K562 (cell line): ENCODE results near the gene ZNF629. TPM values are rescaled to one million over a fixed set of nuclear protein-coding genes. Genes with fewer than 3 reads are reported as not detected.

Experiments used
- ARID2 ChIP-seq: fragments of 450-650 bp; IDR thresholded peaks from 2 replicates; pipeline ENCODE4 v1.6.1; 2017; ENCODE audit warnings: antibody characterized with exemption, mild to moderate bottlenecking
- CEBPB ChIP-seq: fragments of 450-650 bp; IDR thresholded peaks from 2 replicates; pipeline ENCODE4 v1.6.1; 2016; ENCODE audit warnings: missing genetic modification characterization, missing compliant biosample characterization
- CHD2 ChIP-seq: IDR thresholded peaks from 2 replicates; pipeline ENCODE4 v1.6.1; 2011; ENCODE audit warnings: low read depth, low read length
- EGR1 ChIP-seq: fragments of 450-650 bp; conservative IDR thresholded peaks from 2 replicates; pipeline ENCODE4 v1.6.1; 2017; ENCODE audit warnings: mild to moderate bottlenecking
- ETV5 ChIP-seq: sonication (generic); formaldehyde crosslinking; IDR thresholded peaks from 2 replicates; pipeline ENCODE4 v1.4.0; 2020; ENCODE audit warnings: low read depth, mild to moderate bottlenecking, missing genetic modification reagents
- GABPB1 ChIP-seq: sonication (generic); formaldehyde crosslinking; IDR thresholded peaks from 2 replicates; pipeline ENCODE4 v1.8.0; 2022; ENCODE audit warnings: mild to moderate bottlenecking, missing genetic modification reagents
- JUN ChIP-seq, 2 experiments: sonication (generic) in 1 of 2; formaldehyde crosslinking in 1 of 2; IDR thresholded peaks; 2 replicates each; pipeline versions ENCODE4 v1.6.1 to v1.8.0; 2012 to 2022; ENCODE audit warnings: borderline replicate concordance in 2 of 2, mild to moderate bottlenecking in 2 of 2, improper control_type of control experiment in 1 of 2, low read depth in 1 of 2, low read length in 1 of 2, missing genetic modification reagents in 1 of 2
- KLF6 ChIP-seq: fragments of 250-450 bp; sonication (Bioruptor Pico); IDR thresholded peaks from 2 replicates; pipeline ENCODE4 v1.4.0; 2020; ENCODE audit warnings: mild to moderate bottlenecking, moderate library complexity, borderline replicate concordance
- MYC ChIP-seq, 2 experiments: fragments of 250-450 bp in 1 of 2; sonication (Bioruptor Pico) in 1 of 2; IDR thresholded peaks; 2 replicates each; pipeline versions ENCODE4 v1.5.1 to v1.6.1; 2012 to 2021; ENCODE audit warnings: low read depth in 2 of 2, borderline replicate concordance in 1 of 2, improper control_type of control experiment in 1 of 2, low read length in 1 of 2, mild to moderate bottlenecking in 1 of 2, moderate library complexity in 1 of 2
- NKRF ChIP-seq: fragments of 450-650 bp; IDR thresholded peaks from 2 replicates; pipeline ENCODE4 v1.6.1; 2016; ENCODE audit warnings: borderline replicate concordance
- RBFOX2 ChIP-seq: fragments of 200-400 bp; formaldehyde crosslinking; IDR thresholded peaks from 2 replicates; pipeline ENCODE4 v1.6.1; 2017; ENCODE audit warnings: low read depth, mild to moderate bottlenecking, low read length, moderate library complexity
- RUNX1 ChIP-seq: sonication (generic); IDR thresholded peaks from 2 replicates; pipeline ENCODE4 v1.6.1; 2016; ENCODE audit warnings: antibody characterized with exemption, low read depth
- YY1 ChIP-seq, 3 experiments: IDR thresholded peaks; 2 replicates each; pipeline ENCODE4 v1.6.1; 2011; ENCODE audit warnings: low read length in 2 of 3, mild to moderate bottlenecking in 2 of 3, moderate library complexity in 2 of 3, borderline replicate concordance in 1 of 3, control low read depth in 1 of 3, low read depth in 1 of 3; ENCODE audit not compliant: insufficient read depth in 3 of 3, insufficient replicate concordance in 2 of 3, control insufficient read depth in 1 of 3, insufficient read length in 1 of 3; ENCODE audit errors: extremely low read depth in 1 of 3
- ZNF444 ChIP-seq: fragments of 250-450 bp; sonication (Bioruptor Pico); IDR thresholded peaks from 2 replicates; pipeline ENCODE4 v1.4.0; 2020; ENCODE audit warnings: mild to moderate bottlenecking, moderate library complexity
- ZNF561 ChIP-seq: fragments of 450-650 bp; formaldehyde crosslinking; conservative IDR thresholded peaks from 2 replicates; pipeline ENCODE4 v1.4.0; 2020; ENCODE audit warnings: mild to moderate bottlenecking, moderate library complexity
- polyA plus RNA-seq, 8 experiments: library from polyadenylated mRNA; depleted of rRNA in 4 of 8; stranded (reverse) in 5 of 8; unstranded in 3 of 8; fragments of >200 nt; fragmentation: Nextera tagmentation in 2 of 8; fragmentation: Illumina TruSeq in 1 of 8; extraction: Ambion mirVana in 2 of 8; extraction: Trizol in 1 of 8; gene quantifications; 2 replicates each; pipeline versions ENCODE4 v1.2.1 to v1.2.3, GENCODE V29; 2011 to 2014; ENCODE audit warnings: inconsistent platforms in 1 of 8, missing spikeins in 1 of 8
- total RNA-seq, 7 experiments: library from RNA; depleted of rRNA in 6 of 7; stranded (reverse); fragments of >200 nt in 6 of 7; fragmentation: Illumina TruSeq in 2 of 7; extraction: Trizol in 2 of 7; gene quantifications; 2 replicates each; pipeline versions ENCODE4 v1.2.1 to v1.2.3, GENCODE V29; 2011 to 2021; ENCODE audit warnings: low replicate concordance in 1 of 7
- TF ChIP-seq, protein P1 (sequence below): fragments of 450-650 bp; formaldehyde crosslinking; IDR thresholded peaks from 2 replicates; pipeline ENCODE4 v1.4.0; 2022; ENCODE audit warnings: missing genetic modification characterization
- TF ChIP-seq, protein P2 (sequence below): fragments of 250-450 bp; sonication (Bioruptor Pico); IDR thresholded peaks from 2 replicates; pipeline ENCODE4 v1.8.0; 2022; ENCODE audit warnings: inconsistent platforms, mild to moderate bottlenecking, moderate library complexity, borderline replicate concordance
- TF ChIP-seq, protein P3 (sequence below): IDR thresholded peaks from 2 replicates; pipeline ENCODE4 v1.6.1; 2016; ENCODE audit warnings: missing genetic modification characterization, missing compliant biosample characterization

The ZNF629 gene
- total and polyA plus RNA-seq, 9 of the 15 experiments (the other 6 are each of a cell fraction or from before 2014, with no cell fraction given): 0.44 to 18.8 (median 7.4) TPM

DNA sequence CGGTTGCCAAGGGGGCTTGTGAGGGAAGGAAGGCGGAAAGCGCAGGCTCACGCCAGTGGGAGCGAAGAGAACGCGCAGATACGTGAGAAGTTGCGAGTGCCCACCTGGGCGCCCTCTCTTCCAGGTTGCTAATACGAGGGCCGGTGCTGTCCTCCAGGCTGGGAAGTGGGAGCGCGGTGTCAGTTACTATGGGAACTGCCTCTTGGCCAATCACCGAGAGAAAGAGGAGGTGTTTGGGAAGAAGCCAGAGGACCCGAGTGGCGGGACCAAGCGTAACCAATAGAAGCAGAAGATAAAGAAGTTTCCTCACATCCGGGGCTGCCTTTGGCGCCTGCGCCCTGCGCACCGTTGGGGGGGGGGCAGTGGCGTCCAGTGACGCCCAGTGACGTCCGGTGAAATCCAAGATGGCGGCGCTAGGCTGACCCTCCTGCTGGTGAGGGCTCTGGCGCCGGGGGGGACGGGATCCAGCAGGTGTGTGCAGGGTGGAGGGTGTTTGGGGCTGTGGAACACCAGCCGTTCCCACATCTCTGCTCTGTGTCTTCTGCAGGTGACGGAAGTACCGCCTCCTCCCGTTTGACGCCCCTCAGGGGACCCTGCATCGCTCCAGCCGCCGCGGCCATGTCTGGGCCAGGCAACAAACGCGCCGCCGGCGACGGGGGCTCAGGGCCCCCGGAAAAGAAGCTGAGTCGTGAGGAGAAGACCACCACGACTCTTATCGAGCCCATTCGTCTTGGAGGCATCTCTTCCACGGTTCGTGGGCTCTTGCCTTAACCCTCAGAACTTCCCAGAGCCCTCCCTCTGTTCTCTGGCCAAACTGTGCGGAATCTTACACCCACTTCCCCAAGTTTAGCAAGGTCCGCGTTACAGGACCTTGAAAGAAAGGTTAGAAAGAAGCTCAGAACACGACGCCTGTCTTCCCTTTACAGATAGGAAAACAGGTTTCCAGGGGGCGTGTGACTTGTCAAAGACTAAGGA lies 24.8 kb downstream of the ZNF629 start, which contains the start of the genes CFAP119 and RNF40 (continued):
- TF ChIP-seq YY1 (IDR thresholded peaks at IDR 0.05; ENCODE audit: borderline replicate concordance in 1 of 3, control insufficient read depth in 1 of 3, extremely low read depth in 1 of 3, insufficient read depth in 3 of 3, insufficient read length in 1 of 3, insufficient replicate concordance in 2 of 3, low read depth in 1 of 3, low read length in 2 of 3) (peak; percentile 91 to 97 (median 97)), CEBPB (tag) (peak; percentile 81), NKRF (peak; percentile 99), JUN (IDR thresholded peaks at IDR 0.05; ENCODE audit: borderline replicate concordance, low read depth, low read length) (no peak; the same call in 1 of the 2 replicates), JUN (CRISPR knock-in tag; IDR thresholded peaks at IDR 0.05; ENCODE audit: borderline replicate concordance) (peak; percentile 78; the same call in 1 of the 2 replicates), MYC (IDR thresholded peaks at IDR 0.05; ENCODE audit: low read depth, low read length) (peak; percentile 54), MYC (CRISPR knock-in tag; IDR thresholded peaks at IDR 0.05; ENCODE audit: borderline replicate concordance, low read depth) (no peak), ZNF444 (CRISPR knock-in tag) (no peak), ETV5 (CRISPR knock-in tag) (0 out of 2 replicates have a peak, but pooled peaks have one; percentile 15), RUNX1 (no peak), EGR1 (no peak), GABPB1 (CRISPR knock-in tag) (peak; percentile 87), ZNF561 (CRISPR knock-in tag) (no peak), ARID2 (no peak), RBFOX2 (peak; percentile 84), KLF6 (CRISPR knock-in tag) (no peak), CHD2 (no peak)
- TF ChIP-seq, protein P1, sequence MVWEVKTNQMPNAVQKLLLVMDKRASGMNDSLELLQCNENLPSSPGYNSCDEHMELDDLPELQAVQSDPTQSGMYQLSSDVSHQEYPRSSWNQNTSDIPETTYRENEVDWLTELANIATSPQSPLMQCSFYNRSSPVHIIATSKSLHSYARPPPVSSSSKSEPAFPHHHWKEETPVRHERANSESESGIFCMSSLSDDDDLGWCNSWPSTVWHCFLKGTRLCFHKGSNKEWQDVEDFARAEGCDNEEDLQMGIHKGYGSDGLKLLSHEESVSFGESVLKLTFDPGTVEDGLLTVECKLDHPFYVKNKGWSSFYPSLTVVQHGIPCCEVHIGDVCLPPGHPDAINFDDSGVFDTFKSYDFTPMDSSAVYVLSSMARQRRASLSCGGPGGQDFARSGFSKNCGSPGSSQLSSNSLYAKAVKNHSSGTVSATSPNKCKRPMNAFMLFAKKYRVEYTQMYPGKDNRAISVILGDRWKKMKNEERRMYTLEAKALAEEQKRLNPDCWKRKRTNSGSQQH (CRISPR knock-in tag): no peak
- TF ChIP-seq, protein P2, sequence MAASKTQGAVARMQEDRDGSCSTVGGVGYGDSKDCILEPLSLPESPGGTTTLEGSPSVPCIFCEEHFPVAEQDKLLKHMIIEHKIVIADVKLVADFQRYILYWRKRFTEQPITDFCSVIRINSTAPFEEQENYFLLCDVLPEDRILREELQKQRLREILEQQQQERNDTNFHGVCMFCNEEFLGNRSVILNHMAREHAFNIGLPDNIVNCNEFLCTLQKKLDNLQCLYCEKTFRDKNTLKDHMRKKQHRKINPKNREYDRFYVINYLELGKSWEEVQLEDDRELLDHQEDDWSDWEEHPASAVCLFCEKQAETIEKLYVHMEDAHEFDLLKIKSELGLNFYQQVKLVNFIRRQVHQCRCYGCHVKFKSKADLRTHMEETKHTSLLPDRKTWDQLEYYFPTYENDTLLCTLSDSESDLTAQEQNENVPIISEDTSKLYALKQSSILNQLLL (CRISPR knock-in tag): no peak
- TF ChIP-seq, protein P3, sequence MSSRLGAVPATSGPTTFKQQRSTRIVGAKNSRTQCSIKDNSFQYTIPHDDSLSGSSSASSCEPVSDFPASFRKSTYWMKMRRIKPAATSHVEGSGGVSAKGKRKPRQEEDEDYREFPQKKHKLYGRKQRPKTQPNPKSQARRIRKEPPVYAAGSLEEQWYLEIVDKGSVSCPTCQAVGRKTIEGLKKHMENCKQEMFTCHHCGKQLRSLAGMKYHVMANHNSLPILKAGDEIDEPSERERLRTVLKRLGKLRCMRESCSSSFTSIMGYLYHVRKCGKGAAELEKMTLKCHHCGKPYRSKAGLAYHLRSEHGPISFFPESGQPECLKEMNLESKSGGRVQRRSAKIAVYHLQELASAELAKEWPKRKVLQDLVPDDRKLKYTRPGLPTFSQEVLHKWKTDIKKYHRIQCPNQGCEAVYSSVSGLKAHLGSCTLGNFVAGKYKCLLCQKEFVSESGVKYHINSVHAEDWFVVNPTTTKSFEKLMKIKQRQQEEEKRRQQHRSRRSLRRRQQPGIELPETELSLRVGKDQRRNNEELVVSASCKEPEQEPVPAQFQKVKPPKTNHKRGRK (tag): no peak
